ENCODE data around the gene GSK3B.

Gene GSK3B

DNA sequence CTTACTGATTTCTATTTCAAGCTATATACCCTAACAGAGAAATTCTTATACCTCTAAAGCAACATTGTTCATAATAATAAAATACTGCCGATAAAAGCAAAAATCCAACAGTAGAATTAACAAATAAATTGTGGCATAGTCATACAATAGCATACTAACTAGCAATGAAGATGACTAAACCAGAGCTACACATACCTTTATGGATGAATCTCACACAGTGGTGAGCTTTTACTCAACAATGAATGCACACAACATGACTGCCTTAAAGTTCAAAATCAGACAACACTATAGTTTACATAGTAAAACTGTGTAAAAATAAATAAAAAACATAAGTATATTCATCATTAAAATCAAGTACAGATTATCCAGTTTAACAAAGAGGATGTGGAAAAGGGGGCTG lies 213.3 kb downstream of the GSK3B start:
- DNase-seq (ENCODE audit: low spot score), result no peak

- no peak for DNase-seq (ENCODE audit: low spot score)
Observed at GRCh38 chr3:119873646-119874045, 220.6 kb downstream of the GSK3B start.

- no peak for DNase-seq (ENCODE audit: low spot score)
Observed at GRCh38 chr3:119872773-119873172, 221.5 kb downstream of the GSK3B start.

DNA sequence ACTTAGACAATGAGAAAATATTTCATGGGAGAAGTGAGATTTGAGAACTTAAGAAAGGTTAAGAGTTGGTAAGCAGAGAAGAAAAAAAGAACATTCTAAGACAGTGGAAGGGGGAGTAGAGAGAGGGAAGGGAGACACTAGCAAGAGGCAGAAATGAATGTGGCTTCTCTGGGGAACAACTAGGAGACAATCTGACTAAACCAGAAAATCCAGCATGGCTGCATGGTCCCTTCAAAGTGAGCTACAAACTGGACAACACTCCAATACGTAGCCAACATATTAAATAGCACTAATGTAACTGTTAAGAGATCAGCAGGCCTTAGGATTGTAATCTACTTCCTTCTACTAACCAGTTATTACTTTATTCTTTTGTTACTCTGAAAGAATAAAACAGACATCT lies 222.7 kb downstream of the GSK3B start:
- no peak for DNase-seq (ENCODE audit: low spot score)

- DNase-seq (ENCODE audit: low spot score), result no peak
Observed at GRCh38 chr3:119870512-119870911, 223.7 kb downstream of the GSK3B start.

GRCh38 chr3:119864476-119864875 lies 229.8 kb downstream of the GSK3B start:
- DNase-seq (ENCODE audit: low spot score), result no peak

GRCh38 chr3:119862616-119863015 lies 231.6 kb downstream of the GSK3B start:
- no peak for DNase-seq (ENCODE audit: low spot score)

GRCh38 chr3:119861681-119862080 lies 232.6 kb downstream of the GSK3B start:
- no peak for DNase-seq (ENCODE audit: low spot score)

DNA sequence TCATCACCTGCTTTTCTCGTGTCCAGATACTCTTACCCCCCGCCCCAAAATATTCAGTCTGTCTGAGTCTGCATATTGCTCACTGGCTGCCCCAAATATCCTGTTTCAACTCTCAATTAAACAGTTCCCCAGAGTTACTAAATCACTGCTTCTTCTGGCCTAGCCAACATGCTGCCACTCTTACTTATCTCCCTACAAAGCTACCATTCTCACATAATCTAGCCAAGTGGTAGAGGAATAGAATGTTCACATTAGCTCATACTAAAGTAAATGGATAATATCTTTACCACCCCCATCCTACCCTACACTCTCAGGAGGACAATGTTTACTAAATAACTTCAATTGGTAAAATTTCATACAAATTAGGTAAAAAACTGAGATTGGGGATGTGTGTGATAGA lies 234.5 kb downstream of the GSK3B start:
- no peak for DNase-seq (ENCODE audit: low spot score)

DNA sequence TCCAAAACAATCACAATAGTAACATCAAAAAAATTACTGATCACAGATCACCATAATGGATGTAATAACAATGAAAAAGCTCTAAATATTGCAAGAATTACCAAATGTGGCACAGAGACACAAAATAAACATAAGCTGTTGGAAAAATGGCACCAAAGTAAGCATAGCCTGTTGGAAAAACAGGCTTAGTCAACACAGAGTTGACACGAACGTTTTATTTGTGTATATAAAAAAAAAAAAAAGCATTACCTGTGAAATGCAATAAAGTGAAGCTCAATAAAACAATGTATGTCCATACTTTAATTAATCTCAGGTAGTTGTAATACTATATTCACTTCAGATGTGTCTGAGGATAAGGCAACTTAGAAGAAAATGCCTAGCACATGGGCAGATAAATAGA lies 235.3 kb downstream of the GSK3B start:
- no peak for DNase-seq (ENCODE audit: low spot score)

DNA sequence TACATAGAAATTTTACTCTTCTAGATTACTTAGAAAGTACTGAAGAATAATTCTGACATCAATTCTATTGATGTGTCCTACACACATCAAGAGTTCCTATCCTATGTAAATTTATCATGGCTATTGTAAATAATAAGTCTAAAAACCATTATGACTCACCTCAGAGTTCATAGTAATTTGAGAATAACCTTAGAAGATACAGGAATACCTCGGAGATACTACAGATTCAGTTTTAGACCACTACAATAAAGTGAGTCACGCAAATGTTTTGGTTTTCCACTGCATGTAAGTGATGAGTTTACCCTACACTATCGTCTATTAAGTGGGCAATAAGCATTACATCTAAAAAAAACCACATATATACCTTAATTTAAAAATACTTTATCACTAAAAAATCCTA lies 237.6 kb downstream of the GSK3B start:
- DNase-seq (ENCODE audit: low spot score), result no peak

DNA sequence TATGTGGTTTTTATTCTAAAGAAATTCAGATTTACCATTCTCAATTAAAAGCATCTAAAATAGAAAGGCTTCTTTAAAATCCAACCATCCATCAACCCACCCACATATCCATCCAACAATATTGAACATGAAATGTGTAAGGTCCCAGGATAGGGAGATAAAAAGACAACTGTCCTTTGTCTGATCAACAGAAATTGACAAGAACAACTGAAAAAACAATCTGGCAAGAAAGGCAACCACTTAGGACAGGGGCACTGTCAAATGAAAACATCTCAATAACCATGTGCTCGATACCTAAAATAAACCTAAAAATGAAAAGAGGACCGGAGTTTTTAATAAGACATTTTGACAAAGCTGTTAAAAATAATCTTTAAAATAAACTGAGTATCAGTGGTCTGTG lies 245.1 kb downstream of the GSK3B start:
- DNase-seq (ENCODE audit: low spot score), result no peak

- no peak for DNase-seq (ENCODE audit: low spot score)
Observed at GRCh38 chr3:119841808-119842471, 252.3 kb downstream of the GSK3B start.

- no peak for DNase-seq (ENCODE audit: low spot score)
Observed at GRCh38 chr3:119835556-119835955, 258.7 kb downstream of the GSK3B start.

DNA sequence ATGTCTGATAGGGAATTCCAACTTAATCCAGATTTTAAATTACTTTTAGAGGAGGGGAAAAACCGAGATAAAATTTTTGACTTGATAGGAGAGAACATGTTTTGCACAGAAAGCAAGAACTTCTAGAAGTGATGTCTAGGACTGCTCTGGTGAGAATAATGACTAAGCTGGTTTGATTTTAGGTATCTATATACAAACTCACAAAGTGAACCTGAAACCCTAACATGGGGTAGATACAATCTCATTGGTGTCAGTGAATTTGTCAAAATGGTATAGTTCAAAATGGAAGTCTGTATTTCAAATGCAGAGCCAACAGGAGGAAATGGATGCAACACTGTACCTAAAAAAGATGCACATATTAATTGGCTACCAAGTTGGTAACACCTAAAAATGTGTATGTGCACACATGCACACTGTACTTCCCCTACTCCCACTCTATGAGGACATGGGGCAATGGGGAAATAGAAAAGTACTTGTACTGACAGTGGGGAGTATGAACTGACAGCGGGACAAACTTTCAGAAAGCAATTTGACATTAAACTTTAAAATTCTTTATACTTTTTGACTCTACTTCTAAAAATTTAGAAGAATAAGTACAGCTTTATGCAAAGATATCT lies 259.4 kb downstream of the GSK3B start:
- no peak for DNase-seq (ENCODE audit: low spot score)

GRCh38 chr3:119831941-119832371 lies 262.3 kb downstream of the GSK3B start:
- DNase-seq (ENCODE audit: low spot score), result no peak

GRCh38 chr3:119831022-119831421 lies 263.2 kb downstream of the GSK3B start:
- no peak for DNase-seq (ENCODE audit: low spot score)

DNA sequence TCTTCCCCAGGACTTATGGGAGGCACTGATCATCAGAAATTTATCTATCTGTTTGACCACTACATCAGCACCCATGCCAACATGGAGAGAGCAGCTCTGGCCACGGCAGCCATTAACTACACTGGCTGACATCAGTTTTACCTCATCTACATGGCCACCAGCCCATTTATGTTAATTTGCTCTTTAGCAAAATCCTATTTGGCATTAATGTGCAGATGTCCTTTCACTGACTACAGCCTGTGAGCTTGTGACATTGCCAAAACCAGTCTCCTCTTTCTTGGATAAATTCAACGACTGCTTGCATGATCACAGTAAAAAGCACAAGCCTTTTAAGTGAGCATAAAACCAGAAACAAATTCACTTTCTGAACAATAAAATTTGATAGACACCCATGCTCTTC lies 264.8 kb downstream of the GSK3B start:
- no peak for DNase-seq (ENCODE audit: low spot score)

DNA sequence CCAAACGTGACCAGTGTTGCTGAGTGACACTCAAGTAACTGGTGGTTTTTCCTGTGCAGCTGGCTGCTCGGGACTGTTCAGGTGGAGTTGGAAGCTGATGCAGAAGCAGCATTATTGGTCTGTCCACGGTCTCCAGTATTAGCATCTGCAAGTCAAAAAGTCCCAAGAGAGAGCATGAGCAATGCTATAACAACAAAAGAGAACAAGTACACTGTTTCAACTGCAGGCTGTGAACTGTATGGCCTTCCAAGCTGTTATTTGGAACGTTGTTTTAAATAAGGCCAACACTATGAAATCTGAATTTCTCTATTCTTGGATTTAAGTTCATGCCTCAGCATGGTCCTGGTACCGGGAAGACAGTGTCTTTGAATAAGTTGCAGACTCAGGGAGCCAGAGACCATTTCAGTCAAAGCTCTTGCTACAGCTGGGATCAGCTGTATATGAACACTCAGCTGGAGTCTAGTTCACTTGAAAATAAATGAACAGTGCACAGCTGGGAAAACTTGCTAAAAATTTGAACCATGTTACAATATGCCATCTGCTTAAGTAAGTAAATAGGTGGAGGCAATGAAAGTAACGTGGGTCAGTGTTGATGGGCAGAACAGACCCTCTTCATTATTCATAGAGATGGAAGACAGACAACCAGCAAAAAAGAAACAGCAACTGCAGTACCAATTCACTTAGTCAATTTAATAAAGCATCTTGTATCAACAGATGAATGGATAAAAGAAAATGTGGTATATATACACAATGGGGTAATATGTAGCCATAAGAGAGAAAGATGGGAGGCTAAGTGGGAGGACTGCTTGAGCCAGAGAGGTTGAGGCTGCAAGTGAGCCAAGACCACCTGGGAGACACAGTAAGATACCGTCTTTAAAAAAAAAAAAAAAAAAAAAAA lies 267.3 kb downstream of the GSK3B start:
- no peak for DNase-seq (ENCODE audit: low spot score)

GRCh38 chr3:119825820-119826219 lies 268.4 kb downstream of the GSK3B start:
- no peak for DNase-seq (ENCODE audit: low spot score)

- DNase-seq (ENCODE audit: low spot score), result no peak
Observed at GRCh38 chr3:119819806-119820205, 274.4 kb downstream of the GSK3B start.

DNA sequence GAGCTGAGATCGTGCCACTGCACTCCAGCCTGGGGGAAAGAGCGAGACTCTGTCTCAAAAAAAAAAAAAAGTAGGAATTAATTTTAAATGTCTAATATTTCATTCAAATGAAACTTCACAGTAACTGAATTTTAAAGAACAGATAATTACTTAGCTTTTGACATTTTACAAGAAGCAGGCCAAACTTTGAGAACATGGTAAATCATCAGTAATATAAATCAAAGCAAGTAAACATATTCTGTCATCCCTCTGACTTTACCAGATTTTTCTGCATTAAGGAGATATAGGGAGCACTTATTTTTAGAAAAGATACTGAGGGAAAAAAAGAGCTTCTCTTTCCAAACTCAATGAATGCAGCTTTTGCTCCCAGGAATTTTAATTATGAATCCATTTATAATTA lies 275.3 kb downstream of the GSK3B start:
- DNase-seq (ENCODE audit: low spot score), result no peak

All from Ammon's horn (tissue), 1 donor.